GM18498 (cell line): ENCODE results near the gene ASF1A.
A peak's percentile ranks its signal among the peaks of the same experiment; 100 is the strongest.

Experiments
- ATAC-seq: cut with Tn5 transposase; IDR thresholded peaks from one replicate; pipeline ENCODE4 v1.9.1; 2021; ENCODE audit warnings: mild to moderate bottlenecking, moderate library complexity; ENCODE audit not compliant: unreplicated experiment

ASF1A gene

DNA sequence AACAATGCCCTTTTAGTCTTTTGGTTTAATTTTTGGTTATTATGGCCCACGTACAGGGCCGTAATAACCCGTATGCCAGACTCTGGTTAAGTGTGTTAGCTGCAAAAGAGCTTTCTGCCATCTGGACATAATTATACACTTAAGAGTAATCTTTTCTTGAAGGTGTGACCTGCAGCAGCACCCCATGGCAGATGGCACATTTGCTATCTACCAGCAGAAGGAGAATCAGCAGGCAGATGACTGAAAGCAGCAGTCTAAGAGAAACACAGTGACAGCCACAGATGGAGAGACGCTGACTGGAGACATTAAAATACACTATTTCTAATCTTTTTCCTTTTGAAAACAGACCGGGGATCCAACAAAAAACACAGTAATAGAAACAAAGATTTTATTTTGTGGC is 18.7 kb downstream of the ASF1A start:
- ATAC-seq: no peak

DNA sequence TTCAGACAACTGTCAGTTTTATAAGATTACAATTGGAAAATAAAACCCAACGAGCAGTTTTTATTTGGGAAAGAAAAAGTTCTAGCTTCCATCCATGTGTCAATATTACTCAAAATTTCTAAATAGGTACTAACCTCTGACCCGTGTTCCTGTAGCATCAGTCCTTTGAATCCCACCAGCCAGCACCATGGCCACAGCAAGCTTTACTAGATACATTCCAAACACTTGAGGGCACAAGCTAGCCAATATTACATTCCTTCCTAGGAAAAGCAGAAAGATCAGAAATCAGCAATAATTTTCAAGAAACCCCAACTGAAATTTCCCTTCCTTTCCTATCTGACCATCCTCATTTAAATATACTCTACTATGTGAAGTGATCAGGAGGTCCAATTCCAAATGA is 19.2 kb downstream of the ASF1A start:
- no peak for ATAC-seq

DNA sequence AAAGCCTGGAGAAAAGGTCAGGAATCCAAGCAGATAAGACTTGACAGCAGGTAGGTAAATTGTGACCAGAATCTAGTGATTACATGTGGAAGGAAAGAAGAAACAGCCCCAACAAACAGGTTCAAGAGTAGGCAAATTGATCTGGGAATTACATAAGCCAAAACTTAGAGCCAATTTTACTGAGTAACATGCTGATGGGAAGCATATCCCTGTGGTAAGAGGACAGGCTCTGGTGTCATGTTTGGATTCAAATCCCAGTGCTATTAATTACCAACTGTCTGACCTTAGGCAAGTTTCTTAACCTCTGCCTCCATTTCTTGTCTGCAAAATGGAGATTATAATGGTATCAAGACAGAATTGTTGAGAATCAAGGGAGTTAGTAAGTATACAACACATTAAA is 20.6 kb downstream of the ASF1A start:
- no peak for ATAC-seq

DNA sequence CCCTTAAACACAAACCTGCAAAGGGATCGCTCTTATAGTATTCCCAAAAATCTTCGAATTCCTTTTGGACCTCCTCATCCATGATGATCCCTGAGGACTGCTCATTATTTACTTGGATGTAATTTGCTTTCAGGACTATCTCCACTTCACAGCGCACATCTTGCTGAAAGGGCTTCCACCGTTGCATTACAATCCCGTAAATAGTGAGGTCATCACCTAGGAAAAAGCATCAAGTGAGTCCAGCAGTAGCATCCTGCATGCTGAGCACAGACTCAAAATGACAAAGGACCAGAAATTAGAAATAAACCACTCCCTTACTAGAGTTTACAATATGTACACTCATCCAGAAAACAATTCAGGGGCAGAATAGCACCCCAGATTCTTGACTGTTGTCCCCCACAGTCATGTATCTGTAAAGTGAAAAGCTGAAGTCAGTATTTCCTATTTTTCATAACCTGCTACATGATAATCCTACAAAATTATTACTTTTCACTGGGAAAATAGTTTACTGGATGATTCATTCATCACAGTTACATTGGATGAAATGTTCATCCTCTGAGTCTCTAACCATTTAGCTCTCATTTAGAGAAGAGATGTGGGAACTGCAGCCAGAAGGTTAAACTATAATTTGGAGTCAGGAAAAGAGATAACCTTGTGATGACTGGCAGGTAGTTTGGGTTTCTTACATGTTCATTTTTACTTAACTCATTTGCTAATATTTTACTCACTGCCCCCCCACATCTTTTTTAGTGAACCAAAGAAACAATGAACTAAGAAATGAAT is 23.8 kb downstream of the ASF1A start:
- ATAC-seq: no peak

DNA sequence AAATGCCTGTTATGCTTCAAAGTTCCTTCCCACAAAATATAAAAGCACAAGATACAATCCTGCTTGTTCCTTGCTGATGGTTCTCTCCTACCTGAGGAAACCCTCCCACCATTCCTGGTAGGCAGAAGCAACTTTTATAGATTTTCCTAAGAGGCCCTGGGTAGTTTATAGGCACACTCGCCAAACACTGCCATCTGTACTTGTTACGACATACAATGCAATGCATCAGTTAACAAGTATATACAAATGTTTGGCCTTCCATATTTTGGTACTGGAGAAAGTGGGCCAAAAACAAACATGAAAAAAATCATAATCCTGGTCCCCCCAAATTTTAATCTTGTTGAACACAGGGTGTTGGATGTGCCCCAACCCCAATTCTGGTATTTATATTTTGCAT is 24.4 kb downstream of the ASF1A start:
- no peak for ATAC-seq

DNA sequence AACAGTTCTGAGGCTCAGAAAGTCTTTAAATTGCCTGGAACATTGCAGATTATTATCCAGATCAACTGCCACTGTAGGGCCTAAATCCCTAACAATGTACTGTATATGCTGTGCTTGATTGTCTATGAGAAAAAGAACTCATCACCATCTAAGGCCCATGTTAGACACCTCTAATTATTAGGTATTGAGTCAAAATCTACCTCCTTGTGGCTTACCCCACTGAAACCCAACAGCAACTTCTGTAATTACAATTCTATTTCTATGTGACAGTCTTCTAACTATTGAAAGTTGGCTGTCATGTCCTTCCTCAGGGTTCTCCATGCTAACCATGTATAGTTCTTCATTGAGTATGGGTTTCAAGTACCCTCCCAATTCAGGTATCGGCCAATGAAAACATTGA is 27.1 kb downstream of the ASF1A start:
- ATAC-seq: no peak

DNA sequence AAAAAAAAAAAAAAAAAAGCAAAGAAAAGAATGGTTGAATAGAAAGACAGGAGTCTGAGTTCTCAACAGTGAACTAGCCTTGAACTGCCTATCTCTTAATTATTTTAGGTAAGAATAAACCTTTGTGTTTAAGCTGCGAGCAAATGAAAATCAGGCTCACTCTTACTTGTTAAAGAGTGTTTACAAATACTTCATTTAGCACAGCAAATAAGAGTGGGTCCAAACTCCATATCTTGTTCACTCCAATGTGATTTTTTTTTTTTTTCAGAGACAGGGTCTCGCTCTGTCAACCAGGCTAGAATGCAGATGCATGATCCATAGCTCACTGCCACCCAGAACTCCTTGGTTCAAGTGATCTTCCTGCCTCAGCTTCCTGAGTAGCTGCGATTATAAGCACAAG is 29.1 kb downstream of the ASF1A start:
- ATAC-seq: no peak

DNA sequence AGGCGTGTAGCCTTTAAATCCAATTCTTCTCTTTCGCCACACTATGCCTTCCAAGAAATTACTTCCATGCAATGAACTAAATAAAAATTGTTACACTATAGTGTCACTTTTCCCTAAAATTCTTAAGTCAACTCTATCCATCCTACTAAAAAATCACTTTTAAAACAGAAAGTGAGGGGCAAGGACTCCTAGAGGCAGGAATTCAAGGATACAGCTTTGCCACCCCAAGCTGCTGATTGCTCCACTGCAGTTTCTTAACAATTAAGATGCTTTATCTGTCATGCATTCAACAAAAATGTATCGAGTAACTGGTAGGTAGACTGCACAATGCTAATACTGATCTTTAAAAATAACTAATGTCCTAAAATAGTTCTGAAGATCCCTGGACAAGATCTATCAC is 36.7 kb downstream of the ASF1A start:
- no peak for ATAC-seq

DNA sequence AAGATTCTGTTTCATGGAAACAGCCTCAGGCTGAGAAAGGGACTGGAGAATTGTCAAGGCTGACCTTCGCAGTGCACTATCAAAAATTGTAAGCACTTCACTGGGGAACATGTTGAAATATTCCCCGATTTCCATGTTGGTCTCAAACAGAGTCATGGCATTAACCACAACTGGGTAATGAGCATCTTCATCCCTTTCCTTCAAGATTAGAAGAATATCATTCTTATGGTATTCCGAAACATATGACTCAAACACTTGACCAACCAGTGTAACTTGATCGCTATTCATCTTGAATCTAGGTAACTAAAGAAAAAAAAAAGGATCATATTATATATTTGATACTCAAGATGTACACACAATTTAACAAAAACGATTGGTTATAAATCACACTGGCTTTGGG is 37.5 kb downstream of the ASF1A start:
- ATAC-seq: no peak

DNA sequence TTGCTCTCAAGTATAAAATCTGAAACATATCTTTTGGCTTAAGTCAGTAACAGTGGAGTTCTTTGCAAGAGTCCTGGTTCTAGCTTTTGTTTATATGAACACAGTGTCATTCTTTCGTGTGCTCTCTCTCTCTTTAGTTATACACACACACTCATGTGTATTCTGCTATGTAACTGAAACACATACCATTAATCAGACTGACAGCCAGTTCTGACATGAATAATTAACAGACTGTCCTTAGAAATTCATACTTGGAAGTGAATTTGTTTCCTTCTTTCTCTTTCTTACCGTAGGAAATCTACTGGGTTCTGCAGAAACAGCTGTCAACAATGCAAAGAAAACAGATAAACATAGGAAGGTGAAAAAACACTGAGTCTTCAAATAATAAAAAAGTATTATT is 38.5 kb downstream of the ASF1A start:
- ATAC-seq: no peak

DNA sequence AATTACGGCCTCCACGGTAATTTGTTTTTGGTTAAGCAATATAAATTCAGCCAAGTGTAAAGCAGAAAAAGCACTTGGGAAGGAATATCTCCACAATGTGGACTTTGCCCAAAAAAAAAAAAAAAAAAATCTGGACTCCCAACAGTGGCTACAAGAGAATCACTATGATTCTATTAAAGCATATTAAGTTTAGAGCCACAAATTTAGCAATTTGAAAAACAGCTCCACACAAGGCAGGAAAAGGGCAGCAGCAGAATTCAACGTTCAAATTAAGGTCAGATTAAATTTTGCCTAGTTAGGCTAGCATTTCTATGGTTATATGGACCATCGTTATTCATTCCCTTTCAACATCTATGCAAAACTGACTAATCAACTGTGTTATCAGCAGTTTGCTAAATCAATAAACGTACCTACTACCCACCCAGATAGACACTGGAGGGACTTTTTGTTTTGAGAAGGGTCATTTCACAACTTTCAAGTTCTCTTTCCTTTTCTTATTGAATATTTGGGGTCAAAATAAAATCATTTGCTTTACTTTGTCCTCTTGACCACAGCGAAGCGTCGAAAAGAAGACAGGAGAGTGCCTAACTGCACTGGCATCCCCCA is 40.0 kb downstream of the ASF1A start:
- ATAC-seq: peak; percentile 0

DNA sequence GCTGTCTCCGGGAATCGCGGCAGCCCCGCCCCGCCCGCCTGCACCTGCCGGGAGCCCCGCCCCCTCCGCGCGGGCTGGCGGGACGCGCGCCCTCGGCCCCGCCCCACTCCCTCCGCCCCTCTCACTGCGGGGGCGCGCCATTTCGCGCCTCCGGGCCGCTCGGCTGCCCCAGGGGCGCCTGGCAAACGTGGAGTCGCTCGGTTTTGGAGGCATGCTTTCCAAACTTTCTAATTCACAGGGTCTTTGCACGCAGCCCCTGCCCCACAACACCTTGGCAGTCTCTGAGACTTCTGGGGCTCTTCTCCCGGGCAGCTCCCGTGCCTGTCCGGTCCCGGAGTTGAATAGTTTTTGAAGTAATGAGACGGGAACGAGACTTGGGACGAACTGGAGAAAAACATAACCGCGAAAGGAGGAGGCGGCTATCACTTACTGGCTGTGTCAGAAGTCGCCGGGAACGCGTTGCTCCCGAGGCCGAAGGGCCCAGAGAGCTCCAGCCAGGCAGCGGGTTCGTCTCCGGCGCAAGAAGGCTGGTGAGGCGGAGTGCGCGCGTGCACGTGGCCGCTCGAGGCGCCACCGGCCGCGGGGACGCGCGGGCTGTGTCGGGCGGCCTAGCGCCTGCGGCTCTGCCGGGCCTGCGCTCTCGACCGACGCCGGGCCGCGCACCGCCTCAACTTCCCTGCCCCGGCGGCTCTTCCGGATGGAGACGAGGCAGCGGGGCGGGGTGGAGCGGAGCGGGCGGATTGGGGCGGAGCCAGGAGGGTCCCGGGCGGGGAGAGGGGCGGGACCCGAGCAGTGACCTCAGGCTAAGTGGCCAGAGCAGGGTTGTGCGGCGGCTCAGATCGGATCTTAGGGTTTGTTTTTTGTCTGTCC is 40.7 kb downstream of the ASF1A start, which contains the start of gene MCM9:
MCM9 (minus strand) TSS at position 699 of the 870 bp plus-strand sequence. CDS start 3,436 bp downstream, outside the sequence.
- peak; percentile 97 for ATAC-seq

DNA sequence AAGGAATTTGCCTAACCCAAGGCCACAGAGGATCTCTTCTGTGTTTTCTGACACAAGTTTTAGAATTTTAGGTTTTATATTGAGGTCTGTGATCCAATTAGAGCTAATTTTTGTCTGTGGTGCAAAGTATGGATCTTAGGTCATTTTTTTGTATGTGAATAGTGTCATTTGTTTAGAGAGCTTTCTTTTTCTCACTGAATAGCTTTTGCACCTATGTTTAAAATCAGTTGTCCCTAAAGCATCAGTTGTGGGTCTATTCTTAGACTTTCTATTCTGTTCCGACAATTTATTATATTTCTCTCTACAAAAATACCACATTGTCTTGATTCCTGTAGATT is 41.3 kb downstream of the ASF1A start:
- ATAC-seq: peak; percentile 6

DNA sequence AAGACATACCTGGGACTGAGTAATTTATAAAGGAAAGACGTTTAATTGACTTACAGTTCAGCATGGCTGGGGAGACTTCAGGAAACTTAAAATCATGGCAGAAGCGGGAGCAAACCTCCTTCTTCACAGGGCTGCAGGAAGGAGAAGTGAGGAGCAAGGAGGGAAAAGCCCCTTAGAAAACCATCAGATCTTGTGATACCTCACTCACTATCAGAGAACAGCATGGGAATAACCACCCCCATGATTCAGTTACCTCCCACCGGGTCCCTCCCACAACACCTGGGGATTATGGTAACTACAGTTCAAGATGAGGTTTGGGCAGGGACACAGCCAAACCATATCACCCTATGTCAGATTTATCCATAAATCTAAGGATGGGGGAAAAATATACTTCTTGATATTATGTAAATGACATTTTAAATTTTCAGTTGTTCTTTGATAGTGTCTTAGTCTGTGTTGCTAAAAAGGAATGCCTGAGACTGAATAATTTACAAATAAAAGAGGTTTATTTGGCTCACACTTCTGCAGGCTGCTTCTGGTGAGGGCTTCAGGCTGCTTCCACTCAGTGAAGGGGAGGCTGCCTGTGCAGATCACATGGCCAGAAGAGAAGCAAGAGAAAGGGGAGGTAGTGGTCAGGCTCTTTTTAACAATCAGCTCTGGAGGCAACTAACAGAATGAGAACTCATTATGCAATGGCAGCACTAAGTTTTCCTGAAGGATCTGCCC is 42.2 kb downstream of the ASF1A start:
- no peak for ATAC-seq

DNA sequence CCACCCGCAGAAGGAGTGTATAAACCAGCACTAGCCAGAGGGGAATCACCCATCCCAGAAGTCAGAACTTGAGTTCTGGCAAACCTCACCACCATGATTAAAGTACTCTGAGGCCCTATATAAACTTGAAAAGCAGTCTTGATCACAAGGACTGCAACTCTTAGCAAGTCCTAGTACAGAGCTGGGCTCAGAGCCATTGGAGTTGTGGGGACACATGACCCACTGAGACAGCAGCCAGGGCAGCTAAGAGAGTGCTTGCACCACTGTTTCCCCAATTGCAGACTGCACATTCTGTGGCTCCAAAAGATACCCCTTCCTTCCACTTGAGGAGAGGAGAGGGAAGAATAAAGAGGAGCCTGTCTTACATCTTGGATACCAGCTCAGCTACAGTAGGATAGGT is 45.7 kb downstream of the ASF1A start:
- ATAC-seq: no peak

DNA sequence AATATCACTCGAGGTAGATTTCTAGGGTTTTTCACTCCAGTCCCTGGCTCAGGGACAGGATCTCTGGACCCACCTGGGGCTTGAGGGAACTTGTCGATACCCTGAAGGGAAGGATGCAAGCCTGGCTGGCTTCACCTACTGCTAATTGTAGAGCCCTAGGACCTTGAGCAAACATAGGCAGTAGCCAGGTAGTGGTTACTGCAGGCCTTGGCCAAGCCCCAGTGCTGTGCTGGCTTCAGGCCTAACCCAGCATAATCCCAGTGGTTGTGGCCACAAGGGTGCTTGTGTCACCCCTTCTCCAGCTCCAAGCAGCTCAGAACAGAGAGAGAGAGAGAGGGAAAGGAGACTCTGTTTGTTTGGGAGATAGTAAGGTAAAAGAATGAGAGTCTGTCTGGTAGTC is 46.8 kb downstream of the ASF1A start:
- ATAC-seq: no peak

DNA sequence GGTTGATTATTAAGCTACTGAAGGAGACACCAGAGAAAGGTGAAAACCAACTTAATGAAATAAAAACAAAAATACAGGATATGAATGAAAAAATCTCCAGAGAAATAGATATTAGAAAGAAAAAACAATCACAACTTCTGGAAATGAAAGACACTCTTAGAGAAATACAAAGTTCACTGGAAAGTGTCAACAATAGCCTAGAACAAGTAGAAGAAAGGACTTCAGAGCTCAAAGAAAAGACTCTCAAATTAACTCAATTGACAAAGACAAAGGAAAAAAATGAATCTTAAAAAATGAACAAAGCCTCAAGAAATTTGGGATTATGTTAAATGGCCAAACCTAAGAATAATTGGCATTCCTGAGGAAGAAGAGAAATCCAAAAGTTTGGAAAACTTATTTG is 51.3 kb downstream of the ASF1A start:
- no peak for ATAC-seq

DNA sequence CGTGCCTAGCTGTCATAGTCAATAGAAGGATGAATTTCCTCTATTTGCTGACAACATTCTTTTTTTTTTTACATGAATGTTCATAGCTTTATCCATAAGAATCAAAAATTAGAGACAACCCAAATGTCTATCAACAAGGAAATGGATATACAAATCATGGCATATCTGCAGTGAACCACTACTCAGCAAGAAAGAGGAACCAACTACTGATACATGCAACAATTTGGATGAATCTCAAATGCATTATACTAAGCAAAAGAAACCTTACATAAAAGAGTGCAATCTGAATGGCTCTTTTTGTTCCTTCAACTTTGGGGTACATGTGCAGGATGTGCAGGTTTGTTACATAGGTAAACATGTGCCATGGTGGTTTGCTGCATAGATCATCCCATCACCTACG is 58.7 kb downstream of the ASF1A start:
- ATAC-seq: no peak

DNA sequence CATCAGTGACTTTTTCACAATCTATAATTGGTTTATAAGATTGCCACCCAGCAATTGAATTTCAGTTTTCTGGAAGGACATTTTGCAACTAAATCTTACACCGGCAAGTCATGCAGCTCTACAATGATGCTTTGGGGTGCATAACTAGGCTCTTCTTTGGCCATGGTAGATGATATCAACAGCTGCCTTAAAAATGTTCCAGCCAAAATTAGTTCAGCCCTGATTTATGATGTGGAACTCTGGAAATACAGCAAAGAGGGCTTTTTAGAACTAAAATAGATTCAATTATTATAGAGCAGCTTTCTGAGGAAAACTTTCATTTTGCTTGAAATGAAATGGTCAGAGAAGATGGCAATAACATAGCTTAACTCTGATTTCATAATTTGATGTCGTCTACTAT is 59.4 kb downstream of the ASF1A start:
- ATAC-seq: no peak
